ENCODE data around the gene CALM1. TPM values are rescaled to one million over a fixed set of nuclear protein-coding genes. Genes with fewer than 3 reads are reported as not detected.

CALM1 gene
- total RNA-seq, 1 donor: 227 TPM

DNA sequence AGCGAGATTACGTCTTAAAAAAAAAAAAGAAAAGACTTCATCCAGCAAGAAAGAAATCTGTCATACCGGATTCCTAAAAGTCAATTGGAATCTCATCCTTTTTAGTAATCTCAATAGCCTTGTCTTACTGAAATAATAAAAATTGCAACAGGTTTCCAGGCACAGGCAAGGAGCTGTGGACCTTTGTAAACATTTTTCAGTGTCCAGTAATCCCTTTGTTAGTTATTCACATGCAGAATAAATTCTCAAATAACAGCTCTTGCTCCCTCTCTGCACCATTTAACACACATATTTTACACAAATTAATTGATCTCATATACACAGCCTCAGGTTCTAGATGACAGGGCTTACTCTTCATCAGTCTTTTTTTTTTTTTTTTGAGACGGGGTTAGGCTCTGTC is 22.0 kb upstream of the CALM1 start:
- Histone ChIP-seq H3K27ac (ENCODE audit: low read depth, low read length) (no peak overlapping the region), H3K27me3 (ENCODE audit: insufficient read depth, low read length) (no peaks in the 10 kb centered on the region), H3K36me3 (ENCODE audit: insufficient read depth, low read length) (no peaks in the 10 kb centered on the region), H3K4me2 (ENCODE audit: insufficient read depth, low read length) (no peak overlapping the region), H4K20me1 (ENCODE audit: insufficient read depth, low read length) (no peaks in the 10 kb centered on the region), H3K4me1 (ENCODE audit: insufficient read depth, low read length) (no peaks in the 10 kb centered on the region), H3K4me3 (ENCODE audit: insufficient read depth, low read length) (no peak overlapping the region), H3K79me2 (ENCODE audit: insufficient read depth, low read length) (no peaks in the 10 kb centered on the region), H2AFZ (ENCODE audit: low read length) (no peak overlapping the region), H3K9me3 (ENCODE audit: low read depth, low read length) (no peaks in the 10 kb centered on the region)
- TF ChIP-seq CTCF (IDR thresholded peaks at IDR 0.05; ENCODE audit: extremely low read depth, low read depth, low read length): no peak
- DNase-seq (ENCODE audit: insufficient read length, low spot score, missing footprints): no peak

- H3K4me2 ChIP-seq (ENCODE audit: insufficient read depth, low read length): no peak overlapping the region
- H3K27ac ChIP-seq (ENCODE audit: low read depth, low read length): no peak overlapping the region
- no peaks in the 10 kb centered on the region for H4K20me1 ChIP-seq (ENCODE audit: insufficient read depth, low read length)
- no peaks in the 10 kb centered on the region for H3K79me2 ChIP-seq (ENCODE audit: insufficient read depth, low read length)
- H3K9me3 ChIP-seq (ENCODE audit: low read depth, low read length): no peaks in the 10 kb centered on the region
- H3K36me3 ChIP-seq (ENCODE audit: insufficient read depth, low read length): no peaks in the 10 kb centered on the region
- H3K4me3 ChIP-seq (ENCODE audit: insufficient read depth, low read length): no peak overlapping the region
- no peak overlapping the region for H2AFZ ChIP-seq (ENCODE audit: low read length)
- no peaks in the 10 kb centered on the region for H3K27me3 ChIP-seq (ENCODE audit: insufficient read depth, low read length)
- TF ChIP-seq CTCF (IDR thresholded peaks at IDR 0.05; ENCODE audit: extremely low read depth, low read depth, low read length): no peak
- peaks cover under 1% of the 10 kb centered on the region for H3K4me1 ChIP-seq (ENCODE audit: insufficient read depth, low read length)
- DNase-seq (ENCODE audit: insufficient read length, low spot score, missing footprints): no peak
Measured at GRCh38 chr14:90375934-90376333, 20.9 kb upstream of the CALM1 start.

GRCh38 chr14:90378249-90378648 is 18.6 kb upstream of the CALM1 start:
- Histone ChIP-seq H3K9me3 (ENCODE audit: low read depth, low read length) (no peaks in the 10 kb centered on the region), H3K79me2 (ENCODE audit: insufficient read depth, low read length) (no peaks in the 10 kb centered on the region), H3K4me3 (ENCODE audit: insufficient read depth, low read length) (no peak overlapping the region), H2AFZ (ENCODE audit: low read length) (no peak overlapping the region), H4K20me1 (ENCODE audit: insufficient read depth, low read length) (no peaks in the 10 kb centered on the region), H3K27ac (ENCODE audit: low read depth, low read length) (no peak overlapping the region), H3K27me3 (ENCODE audit: insufficient read depth, low read length) (no peaks in the 10 kb centered on the region), H3K36me3 (ENCODE audit: insufficient read depth, low read length) (no peaks in the 10 kb centered on the region), H3K4me2 (ENCODE audit: insufficient read depth, low read length) (no peak overlapping the region), H3K4me1 (ENCODE audit: insufficient read depth, low read length) (peaks cover 15% of the 10 kb centered on the region)
- no peak for TF ChIP-seq CTCF (IDR thresholded peaks at IDR 0.05; ENCODE audit: extremely low read depth, low read depth, low read length)
- no peak for DNase-seq (ENCODE audit: insufficient read length, low spot score, missing footprints)

DNA sequence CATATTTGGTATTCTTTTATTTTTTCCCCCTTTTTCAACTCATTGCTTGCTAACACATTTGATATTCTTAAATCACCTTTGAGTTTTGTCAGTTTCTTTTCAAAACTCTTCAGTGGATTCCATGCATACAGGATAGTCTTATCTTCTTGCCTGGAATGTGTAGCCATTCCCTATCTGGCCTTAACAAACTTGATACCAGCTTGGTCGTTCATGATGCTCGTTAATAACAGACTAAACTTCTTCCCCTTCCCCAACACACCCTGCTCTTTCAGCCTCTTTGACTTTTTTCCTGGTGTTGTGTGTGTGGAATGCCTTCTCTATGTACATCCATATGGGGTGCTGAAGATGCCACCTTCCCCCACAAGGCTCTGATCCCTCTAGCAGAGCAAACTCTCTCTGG is 17.7 kb upstream of the CALM1 start:
- Histone ChIP-seq H4K20me1 (ENCODE audit: insufficient read depth, low read length) (no peaks in the 10 kb centered on the region), H2AFZ (ENCODE audit: low read length) (no peak overlapping the region), H3K4me3 (ENCODE audit: insufficient read depth, low read length) (no peak overlapping the region), H3K4me1 (ENCODE audit: insufficient read depth, low read length) (peaks cover 23% of the 10 kb centered on the region), H3K27ac (ENCODE audit: low read depth, low read length) (no peak overlapping the region), H3K9me3 (ENCODE audit: low read depth, low read length) (no peaks in the 10 kb centered on the region), H3K79me2 (ENCODE audit: insufficient read depth, low read length) (no peaks in the 10 kb centered on the region), H3K36me3 (ENCODE audit: insufficient read depth, low read length) (no peaks in the 10 kb centered on the region), H3K27me3 (ENCODE audit: insufficient read depth, low read length) (no peaks in the 10 kb centered on the region), H3K4me2 (ENCODE audit: insufficient read depth, low read length) (no peak overlapping the region)
- TF ChIP-seq CTCF (IDR thresholded peaks at IDR 0.05; ENCODE audit: extremely low read depth, low read depth, low read length): no peak
- DNase-seq (ENCODE audit: insufficient read length, low spot score, missing footprints): no peak

All from osteoblast (primary cell).